SK-N-SH (cell line): ENCODE measurements around the gene RBBP8NL. TPM values are rescaled to one million over a fixed set of nuclear protein-coding genes. Genes with fewer than 3 reads are reported as not detected.

Experiments used
- CTCF ChIA-PET: fragments of 300-600, 350-600 bp; formaldehyde crosslinking; extraction: SDS; loops from one replicate; lab custom pipeline; 2021; lab: Yijun Ruan, JAX
- POLR2A ChIA-PET: fragments of 350-600 bp; sonication (Branson Sonifier 250); formaldehyde crosslinking; extraction: SDS; loops from one replicate; lab custom pipeline; 2020; ENCODE audit warnings: antibody characterized with exemption, inconsistent platforms; lab: Yijun Ruan, JAX
- DNase-seq: peaks from one replicate; pipeline ENCODE4 v3.0.0; 2012
- H2AFZ ChIP-seq: fragments of 200-600 bp; sonication (generic); 2 replicates; pipeline ENCODE4 v1.8.1; 2016; ENCODE audit warnings: antibody characterized with exemption, mild to moderate bottlenecking, low read depth
- H3F3A ChIP-seq: fragments of 200-600 bp; sonication (generic); replicated peaks from 2 replicates; pipeline ENCODE3; 2016; ENCODE audit warnings: antibody characterized with exemption, mild to moderate bottlenecking; ENCODE audit not compliant: insufficient read depth
- H3K27ac ChIP-seq, 2 experiments: fragments of 200-500 bp in 1 of 2; fragments of 200-600 bp in 1 of 2; sonication (Bioruptor generic) in 1 of 2; sonication (generic), shearing (Covaris generic) in 1 of 2; 2 replicates each; pipeline versions ENCODE4 v1.5.1 to v1.6.1; 2014 to 2016; ENCODE audit warnings: low read depth in 2 of 2, inconsistent platforms in 1 of 2, low read length in 1 of 2, mild to moderate bottlenecking in 1 of 2, mixed read lengths in 1 of 2
- H3K27me3 ChIP-seq: fragments of 200-600 bp; sonication (generic), shearing (Covaris generic); 2 replicates; pipeline ENCODE4 v1.6.1; 2016; ENCODE audit warnings: mixed run types; ENCODE audit not compliant: insufficient read depth
- H3K36me3 ChIP-seq, 2 experiments: fragments of 200-500 bp in 1 of 2; fragments of 200-600 bp in 1 of 2; sonication (Bioruptor generic) in 1 of 2; sonication (generic) in 1 of 2; replicated peaks in 1 of 2; 2 replicates each; pipeline versions ENCODE3 to v1.5.1; 2014 to 2016; ENCODE audit warnings: low read length in 1 of 2, mild to moderate bottlenecking in 1 of 2; ENCODE audit not compliant: insufficient read depth in 2 of 2, control insufficient read depth in 1 of 2
- H3K4me1 ChIP-seq, 2 experiments: fragments of 200-500 bp in 1 of 2; fragments of 200-600 bp in 1 of 2; sonication (Bioruptor generic) in 1 of 2; sonication (generic), shearing (Covaris generic) in 1 of 2; 2 replicates each; pipeline versions ENCODE4 v1.5.1 to v1.6.1; 2014 to 2016; ENCODE audit warnings: low read depth in 1 of 2, low read length in 1 of 2, mixed run types in 1 of 2; ENCODE audit not compliant: insufficient read depth in 2 of 2, control insufficient read depth in 1 of 2
- H3K4me2 ChIP-seq: fragments of 200-600 bp; sonication (generic), shearing (Covaris generic); 2 replicates; pipeline ENCODE4 v1.6.1; 2017; ENCODE audit warnings: mixed run types
- H3K4me3 ChIP-seq, 2 experiments: fragments of 200-500 bp in 1 of 2; fragments of 200-600 bp in 1 of 2; sonication (Bioruptor generic) in 1 of 2; sonication (generic), shearing (Covaris generic) in 1 of 2; 2 replicates each; pipeline versions ENCODE4 v1.5.1 to v1.8.1; 2014 to 2016; ENCODE audit warnings: low read depth in 2 of 2, inconsistent platforms in 1 of 2, low read length in 1 of 2, mild to moderate bottlenecking in 1 of 2, mixed read lengths in 1 of 2, moderate library complexity in 1 of 2
- H3K79me2 ChIP-seq: fragments of 200-600 bp; sonication (generic); 2 replicates; pipeline ENCODE4 v1.8.1; 2017; ENCODE audit warnings: mild to moderate bottlenecking; ENCODE audit not compliant: insufficient read depth
- H3K9ac ChIP-seq: fragments of 200-600 bp; sonication (generic); 2 replicates; pipeline ENCODE4 v1.6.1; 2017; ENCODE audit warnings: mixed run types
- H3K9me2 ChIP-seq: fragments of 200-600 bp; sonication (generic); 2 replicates; pipeline ENCODE4 v1.6.1; 2017; ENCODE audit warnings: mixed run types
- H3K9me3 ChIP-seq: fragments of 200-600 bp; sonication (generic); 2 replicates; pipeline ENCODE4 v1.6.1; 2017; ENCODE audit warnings: mixed run types, mild to moderate bottlenecking, moderate library complexity
- H4K20me1 ChIP-seq: fragments of 200-600 bp; sonication (generic); 2 replicates; pipeline ENCODE4 v1.6.1; 2017; ENCODE audit warnings: mild to moderate bottlenecking, mixed run types; ENCODE audit not compliant: insufficient read depth
- EP300 ChIP-seq, 2 experiments: IDR thresholded peaks; 2 replicates each; pipeline versions ENCODE4 v1.4.0 to v1.6.1; 2012; ENCODE audit warnings: borderline replicate concordance in 1 of 2, low read depth in 1 of 2, low read length in 1 of 2
- EZH2phosphoT487 ChIP-seq: fragments of 200-600 bp; sonication (generic); IDR thresholded peaks from 2 replicates; pipeline ENCODE4 v1.6.1; 2017; ENCODE audit warnings: low read depth, mixed run types, mild to moderate bottlenecking, antibody characterized with exemption, moderate library complexity, borderline replicate concordance
- FOXJ3 ChIP-seq: sonication (generic); formaldehyde crosslinking; IDR thresholded peaks from 2 replicates; pipeline ENCODE4 v1.5.1; 2020; ENCODE audit warnings: mild to moderate bottlenecking, missing genetic modification reagents
- FOXM1 ChIP-seq: IDR thresholded peaks from 2 replicates; pipeline ENCODE4 v1.4.0; 2012; ENCODE audit warnings: low read depth, mild to moderate bottlenecking
- GABPA ChIP-seq: IDR thresholded peaks from 2 replicates; pipeline ENCODE4 v1.4.0; 2012; ENCODE audit warnings: low read depth, mild to moderate bottlenecking
- GATA2 ChIP-seq: sonication (generic); formaldehyde crosslinking; IDR thresholded peaks from 2 replicates; pipeline ENCODE4 v1.5.0; 2020; ENCODE audit warnings: mild to moderate bottlenecking, missing genetic modification reagents
- IRF3 ChIP-seq: fragments of 150-350 bp; IDR thresholded peaks from 2 replicates; pipeline ENCODE4 v1.6.1; 2016; ENCODE audit warnings: mild to moderate bottlenecking, low read depth, low read length
- JUND ChIP-seq: IDR thresholded peaks from 2 replicates; pipeline ENCODE4 v1.4.0; 2012
- MEF2A ChIP-seq: IDR thresholded peaks from 2 replicates; pipeline ENCODE4 v1.4.0; 2012; ENCODE audit warnings: low read depth, borderline replicate concordance
- RAD21 ChIP-seq: IDR thresholded peaks from 2 replicates; pipeline ENCODE4 v1.6.1; 2012; ENCODE audit warnings: mild to moderate bottlenecking, low read length
- RCOR1 ChIP-seq: fragments of 150-350 bp; IDR thresholded peaks from 2 replicates; pipeline ENCODE4 v1.6.1; 2017; ENCODE audit warnings: antibody characterized with exemption, low read length
- RFX5 ChIP-seq: IDR thresholded peaks from 2 replicates; pipeline ENCODE4 v1.6.1; 2012; ENCODE audit warnings: mild to moderate bottlenecking, improper control_type of control experiment, low read length
- TAF1 ChIP-seq: IDR thresholded peaks from 2 replicates; pipeline ENCODE4 v1.6.1; 2012; ENCODE audit warnings: low read depth, mild to moderate bottlenecking, low read length, moderate library complexity, borderline replicate concordance
- USF2 ChIP-seq: fragments of 150-350 bp; IDR thresholded peaks from 2 replicates; pipeline ENCODE4 v1.6.1; 2017; ENCODE audit warnings: antibody characterized with exemption, low read length, low read depth, borderline replicate concordance
- WGBS: methylation state at CpG from one replicate; pipeline ENCODE4 v1.1.6; 2017; ENCODE audit warnings: low lambda C conversion rate; 5-methylcytosine and 5-hydroxymethylcytosine counted together
- polyA plus RNA-seq, 3 experiments: library from polyadenylated mRNA; depleted of rRNA; stranded (reverse); fragments of >200 nt; gene quantifications; 2 replicates each; pipeline ENCODE4 v1.2.3, GENCODE V29; 2012
- TF ChIP-seq, protein P1 (sequence below): IDR thresholded peaks from 2 replicates; pipeline ENCODE4 v1.4.0; 2012; ENCODE audit warnings: low read depth, borderline replicate concordance
- TF ChIP-seq, protein P2 (sequence below): IDR thresholded peaks from 2 replicates; pipeline ENCODE4 v1.4.0; 2012; ENCODE audit warnings: low read depth, borderline replicate concordance
- TF ChIP-seq, protein P3 (sequence below): IDR thresholded peaks from 2 replicates; pipeline ENCODE4; 2012

RBBP8NL gene
- polyA plus RNA-seq, 1 of the 3 experiments (the other 2 are of a cell fraction) = not detected

DNA sequence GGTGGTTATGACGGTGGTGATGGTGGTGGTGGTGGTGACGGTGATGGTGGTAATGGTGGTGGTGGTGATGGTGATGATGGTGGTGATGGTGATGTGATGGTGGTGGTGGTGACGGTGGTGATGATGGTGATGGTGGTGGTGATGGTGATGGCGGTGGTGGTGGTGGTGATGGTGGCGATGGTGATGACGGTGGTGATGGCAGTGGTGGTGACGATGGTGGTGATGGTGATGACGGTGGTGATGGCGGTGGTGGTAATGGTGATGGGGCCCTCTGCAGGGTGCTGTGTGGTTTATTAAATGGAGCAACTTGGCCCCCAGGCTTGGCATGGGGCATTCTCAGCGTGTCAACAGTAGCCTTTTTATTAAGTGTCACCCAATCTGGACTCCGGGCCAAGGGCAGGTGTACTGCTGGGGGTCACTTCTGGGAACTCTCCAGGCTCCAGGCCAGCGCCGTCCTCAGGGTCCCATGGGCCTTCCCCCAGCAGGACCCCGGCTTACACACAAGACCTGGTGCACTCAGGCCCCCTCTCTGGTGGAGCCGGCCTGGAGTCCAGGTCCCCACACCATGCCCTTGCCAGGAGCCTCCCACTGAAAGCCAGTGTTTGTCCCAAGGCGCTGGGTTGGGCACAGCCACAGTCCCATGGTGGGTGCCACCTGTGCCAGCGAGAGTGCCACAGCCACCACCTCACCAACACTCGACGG is 29.1 kb downstream of the RBBP8NL start:
- CTCF ChIA-PET = interaction anchor here (1.1 to 1.8 kb wide), 2 partner anchors 13 to 15 kb away, joined by 3 to 6 read pairs; no protein-coding TSS in a partner anchor

DNA sequence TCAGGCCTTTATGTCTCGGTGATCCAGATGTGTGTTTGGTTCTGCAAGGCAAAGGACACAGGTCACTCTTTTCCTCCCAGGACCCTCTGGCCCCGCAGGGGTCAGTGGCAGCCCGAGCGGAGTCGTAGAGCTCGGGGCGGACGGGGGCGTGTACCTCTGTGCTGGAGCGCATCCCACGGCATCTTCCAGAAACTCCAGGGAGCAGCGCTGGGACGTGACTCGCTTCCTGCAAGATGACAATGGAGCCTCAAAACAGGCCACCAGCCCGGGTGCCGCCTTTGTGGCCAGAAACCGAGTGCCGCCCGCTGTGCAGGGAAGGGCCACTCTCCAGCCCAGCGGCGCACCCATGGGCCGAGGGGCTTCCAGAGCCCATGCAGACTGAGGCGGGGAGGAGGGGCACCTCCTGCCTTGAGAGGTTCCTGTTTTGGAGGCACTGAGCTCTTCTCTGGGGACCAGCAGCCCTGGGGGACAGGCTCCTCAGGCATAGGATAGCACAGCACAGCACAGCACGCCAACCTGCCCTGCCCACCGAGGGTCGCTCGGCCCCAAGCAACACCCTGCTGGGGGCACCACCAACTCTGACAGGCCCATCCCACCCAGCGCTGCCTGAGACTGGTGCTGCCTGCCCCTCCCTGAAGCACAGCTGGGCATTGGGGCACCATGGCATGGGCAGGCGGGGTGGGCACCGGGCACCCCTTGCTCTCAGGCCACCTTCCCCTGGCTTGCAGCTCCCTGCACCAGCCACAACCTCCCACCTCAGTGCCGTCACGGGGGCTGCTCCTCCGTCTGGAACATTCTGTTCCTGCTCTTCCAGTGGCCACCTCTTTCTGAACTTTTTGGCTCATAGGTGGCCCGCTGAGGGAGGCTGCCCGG is 30.7 kb downstream of the RBBP8NL start:
- Histone ChIP-seq H3K4me3 (no peak overlapping the region), H3K4me1 (no peaks in the 10 kb centered on the region), H3F3A (no peaks in the 10 kb centered on the region), H3K9ac (no peak overlapping the region), H3K4me2 (no peak overlapping the region), H3K27ac (no peak overlapping the region), H3K9me2 (no peaks in the 10 kb centered on the region), H3K36me3 (peaks cover 0 to under 1% of the 10 kb centered on the region in 2 experiments), H3K79me2 (no peaks in the 10 kb centered on the region), H4K20me1 (no peaks in the 10 kb centered on the region), H3K27me3 (no peaks in the 10 kb centered on the region), H2AFZ (no peak overlapping the region), H3K9me3 (no peaks in the 10 kb centered on the region)
- no peak for DNase-seq
- 94% methylated on average over 25 of the region's 35 CpGs for WGBS
- ChIA-PET CTCF (interaction anchor here (0.6 to 1.8 kb wide), 3 partner anchors 9 to 78 kb away, joined by 3 to 6 read pairs (median 4); no protein-coding TSS in a partner anchor), POLR2A (no interaction called here)
- no peak for TF ChIP-seq EZH2phosphoT487
- no peak for TF ChIP-seq GATA2 (CRISPR knock-in tag)
- no peak for TF ChIP-seq FOXM1
- TF ChIP-seq, protein P1, sequence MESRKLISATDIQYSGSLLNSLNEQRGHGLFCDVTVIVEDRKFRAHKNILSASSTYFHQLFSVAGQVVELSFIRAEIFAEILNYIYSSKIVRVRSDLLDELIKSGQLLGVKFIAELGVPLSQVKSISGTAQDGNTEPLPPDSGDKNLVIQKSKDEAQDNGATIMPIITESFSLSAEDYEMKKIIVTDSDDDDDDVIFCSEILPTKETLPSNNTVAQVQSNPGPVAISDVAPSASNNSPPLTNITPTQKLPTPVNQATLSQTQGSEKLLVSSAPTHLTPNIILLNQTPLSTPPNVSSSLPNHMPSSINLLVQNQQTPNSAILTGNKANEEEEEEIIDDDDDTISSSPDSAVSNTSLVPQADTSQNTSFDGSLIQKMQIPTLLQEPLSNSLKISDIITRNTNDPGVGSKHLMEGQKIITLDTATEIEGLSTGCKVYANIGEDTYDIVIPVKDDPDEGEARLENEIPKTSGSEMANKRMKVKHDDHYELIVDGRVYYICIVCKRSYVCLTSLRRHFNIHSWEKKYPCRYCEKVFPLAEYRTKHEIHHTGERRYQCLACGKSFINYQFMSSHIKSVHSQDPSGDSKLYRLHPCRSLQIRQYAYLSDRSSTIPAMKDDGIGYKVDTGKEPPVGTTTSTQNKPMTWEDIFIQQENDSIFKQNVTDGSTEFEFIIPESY = no peak
- TF ChIP-seq, protein P2, sequence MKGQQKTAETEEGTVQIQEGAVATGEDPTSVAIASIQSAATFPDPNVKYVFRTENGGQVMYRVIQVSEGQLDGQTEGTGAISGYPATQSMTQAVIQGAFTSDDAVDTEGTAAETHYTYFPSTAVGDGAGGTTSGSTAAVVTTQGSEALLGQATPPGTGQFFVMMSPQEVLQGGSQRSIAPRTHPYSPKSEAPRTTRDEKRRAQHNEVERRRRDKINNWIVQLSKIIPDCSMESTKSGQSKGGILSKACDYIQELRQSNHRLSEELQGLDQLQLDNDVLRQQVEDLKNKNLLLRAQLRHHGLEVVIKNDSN = no peak
- TF ChIP-seq RCOR1 = no peak
- TF ChIP-seq RFX5 = no peak
- TF ChIP-seq EP300 (IDR thresholded peaks at IDR 0.05; ENCODE audit: borderline replicate concordance in 1 of 2, low read depth in 1 of 2, low read length in 1 of 2) = no peak
- TF ChIP-seq RAD21 = no peak

More for the DNA sequence above, 29.1 kb downstream of the RBBP8NL start:
- POLR2A ChIA-PET = no interaction called here
- Histone ChIP-seq H3K9me2 (no peaks in the 10 kb centered on the region), H3K4me1 (peaks cover 0 to 11% of the 10 kb centered on the region in 2 experiments; a peak in 1 of 4 replicates), H3K36me3 (no peaks in the 10 kb centered on the region), H3F3A (no peaks in the 10 kb centered on the region), H3K27me3 (no peaks in the 10 kb centered on the region), H3K9ac (no peak overlapping the region), H3K4me2 (no peak overlapping the region), H3K9me3 (no peaks in the 10 kb centered on the region), H3K4me3 (no peak overlapping the region), H2AFZ (no peak overlapping the region), H3K27ac (no peak overlapping the region), H3K79me2 (no peaks in the 10 kb centered on the region), H4K20me1 (no peaks in the 10 kb centered on the region)
- DNase-seq = no peak
- WGBS = 88% methylated on average over 15 of the region's 19 CpGs
- TF ChIP-seq IRF3 (no peak), JUND (no peak), MEF2A (no peak), GABPA (no peak), TAF1 (no peak), USF2 (no peak), EP300 (IDR thresholded peaks at IDR 0.05; ENCODE audit: borderline replicate concordance in 1 of 2, low read depth in 1 of 2, low read length in 1 of 2) (no peak), FOXJ3 (CRISPR knock-in tag) (no peak)
- TF ChIP-seq, protein P3, sequence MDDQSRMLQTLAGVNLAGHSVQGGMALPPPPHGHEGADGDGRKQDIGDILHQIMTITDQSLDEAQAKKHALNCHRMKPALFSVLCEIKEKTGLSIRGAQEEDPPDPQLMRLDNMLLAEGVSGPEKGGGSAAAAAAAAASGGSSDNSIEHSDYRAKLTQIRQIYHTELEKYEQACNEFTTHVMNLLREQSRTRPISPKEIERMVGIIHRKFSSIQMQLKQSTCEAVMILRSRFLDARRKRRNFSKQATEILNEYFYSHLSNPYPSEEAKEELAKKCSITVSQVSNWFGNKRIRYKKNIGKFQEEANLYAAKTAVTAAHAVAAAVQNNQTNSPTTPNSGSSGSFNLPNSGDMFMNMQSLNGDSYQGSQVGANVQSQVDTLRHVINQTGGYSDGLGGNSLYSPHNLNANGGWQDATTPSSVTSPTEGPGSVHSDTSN = no peak
